ENCODE results near the gene MARVELD2. TPM values are rescaled to one million over a fixed set of nuclear protein-coding genes. Genes with fewer than 3 reads are reported as not detected.
"Not testable (repeated sequence)": the region's sequence is repeated elsewhere in the genome, so short reads cannot be mapped to it uniquely, and the experiment has no call there.

MARVELD2 gene
- total RNA-seq, 2 donors from 2014 or later = 0.81 to 2.4 TPM

- DNase-seq (ENCODE audit: low spot score) = no peak
- H3K4me1 ChIP-seq (ENCODE audit: control insufficient read depth in 1 of 2, low read depth in 2 of 2) = no peaks in the 10 kb centered on the region
- no peak for ATAC-seq (ENCODE audit: insufficient number of reproducible peaks, low FRiP score, low read depth)
- TF ChIP-seq CTCF (IDR thresholded peaks at IDR 0.05) = no peak
- no peak overlapping the region for H3K27ac ChIP-seq
- H3K4me3 ChIP-seq = no peak overlapping the region
- H3K27me3 ChIP-seq (replicated peaks; ENCODE audit: insufficient read depth) = no peaks in the 10 kb centered on the region
- H3K9me3 ChIP-seq = no peaks in the 10 kb centered on the region
- H3K36me3 ChIP-seq = no peaks in the 10 kb centered on the region
Observed at GRCh38 chr5:69477170-69477569, 62.3 kb downstream of the MARVELD2 start.

- H3K36me3 ChIP-seq; H3K4me3 ChIP-seq; H3K4me1 ChIP-seq (ENCODE audit: control insufficient read depth in 1 of 2, low read depth in 2 of 2); H3K27me3 ChIP-seq (replicated peaks; ENCODE audit: insufficient read depth); ATAC-seq (ENCODE audit: insufficient number of reproducible peaks, low FRiP score, low read depth); H3K27ac ChIP-seq; DNase-seq (ENCODE audit: low spot score); H3K9me3 ChIP-seq: not testable (repeated sequence)
Observed at GRCh38 chr5:69478296-69478695, 63.4 kb downstream of the MARVELD2 start.

GRCh38 chr5:69484891-69485290, 70.0 kb downstream of the MARVELD2 start:
- no peaks in the 10 kb centered on the region for H3K27me3 ChIP-seq (replicated peaks; ENCODE audit: insufficient read depth)
- no peak overlapping the region for H3K4me3 ChIP-seq
- DNase-seq (ENCODE audit: low spot score) = no peak
- ATAC-seq (ENCODE audit: insufficient number of reproducible peaks, low FRiP score, low read depth) = no peak
- H3K27ac ChIP-seq = no peak overlapping the region
- TF ChIP-seq CTCF (IDR thresholded peaks at IDR 0.05) = no peak
- no peaks in the 10 kb centered on the region for H3K4me1 ChIP-seq (ENCODE audit: control insufficient read depth in 1 of 2, low read depth in 2 of 2)
- no peaks in the 10 kb centered on the region for H3K36me3 ChIP-seq
- no peaks in the 10 kb centered on the region for H3K9me3 ChIP-seq

- H3K4me1 ChIP-seq (ENCODE audit: control insufficient read depth in 1 of 2, low read depth in 2 of 2) = no peaks in the 10 kb centered on the region
- H3K27ac ChIP-seq = no peak overlapping the region
- DNase-seq (ENCODE audit: low spot score) (no peak), ATAC-seq (ENCODE audit: insufficient number of reproducible peaks, low FRiP score, low read depth) (no peak)
- no peaks in the 10 kb centered on the region for H3K36me3 ChIP-seq
- no peak overlapping the region for H3K4me3 ChIP-seq
- H3K27me3 ChIP-seq (replicated peaks; ENCODE audit: insufficient read depth) = no peaks in the 10 kb centered on the region
- TF ChIP-seq CTCF (IDR thresholded peaks at IDR 0.05) = no peak
- no peaks in the 10 kb centered on the region for H3K9me3 ChIP-seq
Observed at GRCh38 chr5:69485471-69485870, 70.6 kb downstream of the MARVELD2 start.

- no peaks in the 10 kb centered on the region for H3K36me3 ChIP-seq
- TF ChIP-seq CTCF (IDR thresholded peaks at IDR 0.05) = no peak
- DNase-seq (ENCODE audit: low spot score) (no peak), ATAC-seq (ENCODE audit: insufficient number of reproducible peaks, low FRiP score, low read depth) (no peak)
- peaks cover 0 to 22% of the 10 kb centered on the region in 2 donors for H3K4me1 ChIP-seq (ENCODE audit: control insufficient read depth in 1 of 2, low read depth in 2 of 2)
- H3K9me3 ChIP-seq = no peaks in the 10 kb centered on the region
- H3K27me3 ChIP-seq (replicated peaks; ENCODE audit: insufficient read depth) = no peaks in the 10 kb centered on the region
- no peak overlapping the region for H3K4me3 ChIP-seq
- H3K27ac ChIP-seq = no peak overlapping the region
Observed at GRCh38 chr5:69489246-69489645, 74.3 kb downstream of the MARVELD2 start.

GRCh38 chr5:69491027-69491426, 76.1 kb downstream of the MARVELD2 start:
- Histone ChIP-seq H3K9me3 (no peaks in the 10 kb centered on the region), H3K4me3 (no peak overlapping the region), H3K36me3 (no peaks in the 10 kb centered on the region), H3K4me1 (ENCODE audit: control insufficient read depth in 1 of 2, low read depth in 2 of 2) (peaks cover 0 to 22% of the 10 kb centered on the region in 2 donors), H3K27me3 (replicated peaks; ENCODE audit: insufficient read depth) (no peaks in the 10 kb centered on the region), H3K27ac (no peak overlapping the region)
- no peak for TF ChIP-seq CTCF (IDR thresholded peaks at IDR 0.05)
- DNase-seq (ENCODE audit: low spot score) = no peak
- ATAC-seq (ENCODE audit: insufficient number of reproducible peaks, low FRiP score, low read depth) = no peak
